CD14-positive monocyte (primary cell): ENCODE measurements around the gene CAD. TPM values are rescaled to one million over a fixed set of nuclear protein-coding genes. Genes with fewer than 3 reads are reported as not detected.

Experiments
- DNase-seq, 3 donors: peaks; one replicate each; pipeline ENCODE4 v3.0.0-alpha.2; 2011 to 2022
- H2AFZ ChIP-seq: 2 replicates; pipeline ENCODE4 v1.6.0; 2012; ENCODE audit warnings: mild to moderate bottlenecking, low read depth, low read length, inconsistent platforms; ENCODE audit not compliant: insufficient read depth, poor library complexity, severe bottlenecking
- H3K27ac ChIP-seq, 2 donors: 1 replicate in 1 of 2; 2 replicates in 1 of 2; pipeline ENCODE4 v1.5.1; 2012 to 2013; ENCODE audit warnings: low read length in 2 of 2, control low read depth in 1 of 2, inconsistent platforms in 1 of 2, low read depth in 1 of 2, mild to moderate bottlenecking in 1 of 2
- H3K27me3 ChIP-seq, 2 donors: one replicate each; pipeline versions ENCODE4 v1.6.0 to v1.6.1; 2011 to 2013; ENCODE audit warnings: low read length in 2 of 2; ENCODE audit not compliant: control insufficient read depth in 2 of 2, insufficient read depth in 2 of 2
- H3K36me3 ChIP-seq, 2 donors: replicated peaks in 1 of 2; 1 replicate in 1 of 2; 2 replicates in 1 of 2; pipeline versions ENCODE4 v1.5.1 to v1.6.1; 2012 to 2013; ENCODE audit warnings: low read length in 2 of 2, control low read depth in 1 of 2, inconsistent platforms in 1 of 2, mild to moderate bottlenecking in 1 of 2; ENCODE audit not compliant: insufficient read depth in 2 of 2, control insufficient read depth in 1 of 2
- H3K4me1 ChIP-seq, 2 donors: 1 replicate in 1 of 2; 2 replicates in 1 of 2; pipeline versions ENCODE4 v1.5.1 to v1.6.1; 2012 to 2013; ENCODE audit warnings: low read length in 2 of 2, control low read depth in 1 of 2, inconsistent platforms in 1 of 2, mild to moderate bottlenecking in 1 of 2, moderate library complexity in 1 of 2; ENCODE audit not compliant: insufficient read depth in 2 of 2, control insufficient read depth in 1 of 2
- H3K4me2 ChIP-seq: replicated peaks from 2 replicates; pipeline ENCODE3; 2012; ENCODE audit warnings: low read length, moderate library complexity, mild to moderate bottlenecking; ENCODE audit not compliant: poor library complexity, severe bottlenecking; ENCODE audit errors: extremely low read depth
- H3K4me3 ChIP-seq, 3 experiments: fragments of 200-600 bp in 1 of 3; sonication (generic) in 1 of 3; replicated peaks in 1 of 3; 1 replicate in 2 of 3; 2 replicates in 1 of 3; pipeline ENCODE4 v1.5.1; 2011 to 2013; ENCODE audit warnings: low read length in 3 of 3, mild to moderate bottlenecking in 3 of 3, control low read depth in 2 of 3, low read depth in 2 of 3, inconsistent platforms in 1 of 3, moderate library complexity in 1 of 3
- H3K79me2 ChIP-seq: 2 replicates; pipeline ENCODE4 v1.6.0; 2012; ENCODE audit warnings: mild to moderate bottlenecking, control low read depth, inconsistent platforms, low read length, moderate library complexity; ENCODE audit not compliant: insufficient read depth
- H3K9ac ChIP-seq: 2 replicates; pipeline ENCODE4 v1.6.0; 2017; ENCODE audit warnings: low read length, mild to moderate bottlenecking; ENCODE audit not compliant: insufficient read depth, poor library complexity, severe bottlenecking
- H3K9me3 ChIP-seq, 2 donors: replicated peaks in 1 of 2; 1 replicate in 1 of 2; 2 replicates in 1 of 2; pipeline versions ENCODE4 v1.5.1 to v1.6.1; 2012 to 2013; ENCODE audit warnings: low read length in 2 of 2, control low read depth in 1 of 2; ENCODE audit not compliant: control insufficient read depth in 1 of 2, insufficient read depth in 1 of 2
- H4K20me1 ChIP-seq: 2 replicates; pipeline ENCODE4 v1.6.0; 2012; ENCODE audit warnings: mild to moderate bottlenecking, low read length, control low read depth, moderate library complexity; ENCODE audit not compliant: insufficient read depth
- H3K27ac Mint-ChIP-seq, 7 donors: one replicate each; pipeline ENCODE4 v1.8.0; 2020; ENCODE audit warnings: mild to moderate bottlenecking in 7 of 7, mixed read lengths in 7 of 7, moderate library complexity in 6 of 7, inconsistent platforms in 2 of 7
- H3K27me3 Mint-ChIP-seq, 3 donors: one replicate each; pipeline ENCODE4 v1.8.0; 2021 to 2022; ENCODE audit warnings: low read depth in 3 of 3, mild to moderate bottlenecking in 3 of 3, mixed read lengths in 3 of 3, moderate library complexity in 3 of 3, inconsistent platforms in 1 of 3
- H3K36me3 Mint-ChIP-seq, 2 donors: one replicate each; pipeline ENCODE4 v1.8.0; 2020; ENCODE audit warnings: mixed read lengths in 2 of 2, inconsistent platforms in 1 of 2, mild to moderate bottlenecking in 1 of 2
- H3K4me1 Mint-ChIP-seq: one replicate; pipeline ENCODE4 v1.8.0; 2020; ENCODE audit warnings: mild to moderate bottlenecking, mixed read lengths
- H3K4me3 Mint-ChIP-seq, 2 donors: one replicate each; pipeline ENCODE4 v1.8.0; 2020; ENCODE audit warnings: mild to moderate bottlenecking in 2 of 2, mixed read lengths in 2 of 2, moderate library complexity in 1 of 2
- H3K9me3 Mint-ChIP-seq, 7 donors: one replicate each; pipeline ENCODE4 v1.8.0; 2020 to 2022; ENCODE audit warnings: mixed read lengths in 7 of 7, mild to moderate bottlenecking in 6 of 7, moderate library complexity in 6 of 7, inconsistent platforms in 2 of 7
- WGBS: methylation state at CpG from one replicate; pipeline ENCODE4 v1.1.5; 2013; ENCODE audit warnings: missing lambda C conversion rate; ENCODE audit not compliant: insufficient coverage; 5-methylcytosine and 5-hydroxymethylcytosine counted together
- intact Hi-C, 2 donors: fragments of 100-400 bp; cut with micrococcal nuclease; formaldehyde crosslinking; loops; one replicate each; pipeline versions ENCODE4 v1.15.0 to v1.15.1; 2023
- polyA plus RNA-seq, 3 donors: library from polyadenylated mRNA; depleted of rRNA in 1 of 3; unstranded in 2 of 3; stranded (reverse) in 1 of 3; fragments of 300-500 nt in 2 of 3; fragments of >200 nt in 1 of 3; fragmentation: Illumina TruSeq in 2 of 3; gene quantifications; 1 replicate in 2 of 3; 2 replicates in 1 of 3; pipeline ENCODE4 v1.2.3, GENCODE V29; 2012 to 2021
- TF ChIP-seq, protein P1 (sequence below): fragments of 200-600 bp; IDR thresholded peaks from one replicate; pipeline ENCODE4 v1.8.0; 2022; ENCODE audit warnings: antibody characterized with exemption, mild to moderate bottlenecking

Gene CAD
- polyA plus RNA-seq, 3 donors, result 0.71 to 17.3 (median 1.7) TPM

GRCh38 chr2:27225526-27225925 is 8.4 kb downstream of the CAD start:
- Histone ChIP-seq H3K9ac (no peak overlapping the region), H3K4me1 (no peaks in the 10 kb centered on the region), H4K20me1 (no peaks in the 10 kb centered on the region), H3K4me2 (no peak overlapping the region), H3K4me3 (no peak overlapping the region), H3K9me3 (no peaks in the 10 kb centered on the region), H2AFZ (no peak overlapping the region), H3K36me3 (peaks cover 62 to 94% of the 10 kb centered on the region in 2 donors), H3K27me3 (no peaks in the 10 kb centered on the region), H3K27ac (no peak overlapping the region), H3K79me2 (no peaks in the 10 kb centered on the region)
- no peaks in the 10 kb centered on the region for H3K9me3 Mint-ChIP-seq
- intact Hi-C loops, result no loop called here
- WGBS, result 94% methylated on average over 6 of the region's 9 CpGs
- no peak overlapping the region for H3K4me3 Mint-ChIP-seq
- no peaks in the 10 kb centered on the region for H3K4me1 Mint-ChIP-seq
- TF ChIP-seq, protein P1, sequence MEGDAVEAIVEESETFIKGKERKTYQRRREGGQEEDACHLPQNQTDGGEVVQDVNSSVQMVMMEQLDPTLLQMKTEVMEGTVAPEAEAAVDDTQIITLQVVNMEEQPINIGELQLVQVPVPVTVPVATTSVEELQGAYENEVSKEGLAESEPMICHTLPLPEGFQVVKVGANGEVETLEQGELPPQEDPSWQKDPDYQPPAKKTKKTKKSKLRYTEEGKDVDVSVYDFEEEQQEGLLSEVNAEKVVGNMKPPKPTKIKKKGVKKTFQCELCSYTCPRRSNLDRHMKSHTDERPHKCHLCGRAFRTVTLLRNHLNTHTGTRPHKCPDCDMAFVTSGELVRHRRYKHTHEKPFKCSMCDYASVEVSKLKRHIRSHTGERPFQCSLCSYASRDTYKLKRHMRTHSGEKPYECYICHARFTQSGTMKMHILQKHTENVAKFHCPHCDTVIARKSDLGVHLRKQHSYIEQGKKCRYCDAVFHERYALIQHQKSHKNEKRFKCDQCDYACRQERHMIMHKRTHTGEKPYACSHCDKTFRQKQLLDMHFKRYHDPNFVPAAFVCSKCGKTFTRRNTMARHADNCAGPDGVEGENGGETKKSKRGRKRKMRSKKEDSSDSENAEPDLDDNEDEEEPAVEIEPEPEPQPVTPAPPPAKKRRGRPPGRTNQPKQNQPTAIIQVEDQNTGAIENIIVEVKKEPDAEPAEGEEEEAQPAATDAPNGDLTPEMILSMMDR, result no peak
- peaks cover 78 to 93% of the 10 kb centered on the region in 2 donors for H3K36me3 Mint-ChIP-seq
- H3K27ac Mint-ChIP-seq, result no peak overlapping the region
- no peak for DNase-seq
- peaks cover 0 to 4% (median 2%) of the 10 kb centered on the region in 3 donors for H3K27me3 Mint-ChIP-seq

DNA sequence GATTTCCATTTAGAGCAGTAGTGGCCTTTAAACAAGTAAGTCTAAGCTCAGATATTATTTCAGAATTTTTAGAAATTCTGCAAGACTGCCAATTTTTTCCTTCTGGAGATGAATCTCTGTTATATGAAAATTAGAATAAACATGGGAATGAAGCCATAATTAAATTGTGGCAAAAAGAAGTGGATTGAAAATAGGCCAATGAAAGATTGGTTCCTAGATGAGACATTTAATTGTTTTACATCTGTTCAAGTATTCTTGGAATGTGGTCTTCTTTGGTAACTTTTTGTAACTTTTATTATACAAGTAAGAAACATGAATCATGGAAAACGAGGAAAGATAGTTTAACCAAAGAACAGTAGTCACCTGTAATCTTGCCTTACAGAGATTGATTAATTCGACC is 10.3 kb downstream of the CAD start:
- Histone ChIP-seq H3K9ac (no peak overlapping the region), H3K27me3 (no peaks in the 10 kb centered on the region), H2AFZ (no peak overlapping the region), H4K20me1 (no peaks in the 10 kb centered on the region), H3K36me3 (peaks cover 68 to 98% of the 10 kb centered on the region in 2 donors), H3K4me2 (no peak overlapping the region), H3K4me1 (no peaks in the 10 kb centered on the region), H3K79me2 (no peaks in the 10 kb centered on the region), H3K4me3 (no peak overlapping the region), H3K9me3 (no peaks in the 10 kb centered on the region), H3K27ac (no peak overlapping the region)
- H3K4me1 Mint-ChIP-seq, result no peaks in the 10 kb centered on the region
- no peak overlapping the region for H3K4me3 Mint-ChIP-seq
- no peaks in the 10 kb centered on the region for H3K9me3 Mint-ChIP-seq
- H3K27ac Mint-ChIP-seq, result no peak overlapping the region
- peaks cover 0 to 4% (median 2%) of the 10 kb centered on the region in 3 donors for H3K27me3 Mint-ChIP-seq
- no peak for DNase-seq
- no CpG with 5 or more reads among the region's 2 CpGs for WGBS
- TF ChIP-seq, protein P1, result no peak
- peaks cover 83 to 98% of the 10 kb centered on the region in 2 donors for H3K36me3 Mint-ChIP-seq
- intact Hi-C loops, result no loop called here
